VCaP (cell line): Measurements from ENCODE around the gene KIRREL1.

Source experiments
- H3K27ac ChIP-seq: fragments of 450-650 bp; 2 replicates; pipeline ENCODE4 v1.5.1; 2017
- CTCF ChIP-seq: fragments of 450-650 bp; conservative IDR thresholded peaks from 2 replicates; pipeline ENCODE4 v1.5.1; 2017; ENCODE audit warnings: mild to moderate bottlenecking, moderate library complexity

The KIRREL1 gene

GRCh38 chr1:158008630-158009029, 15.2 kb downstream of the KIRREL1 start:
- no peak for TF ChIP-seq CTCF
- H3K27ac ChIP-seq, result no peak overlapping the region

- no peak for TF ChIP-seq CTCF
- no peak overlapping the region for H3K27ac ChIP-seq
Measured at GRCh38 chr1:158011714-158012113, 18.3 kb downstream of the KIRREL1 start.

- no peak overlapping the region for H3K27ac ChIP-seq
- no peak for TF ChIP-seq CTCF
Measured at GRCh38 chr1:158013840-158014730, 20.6 kb downstream of the KIRREL1 start.

GRCh38 chr1:158014731-158015320, 21.4 kb downstream of the KIRREL1 start:
- no peak overlapping the region for H3K27ac ChIP-seq
- no peak for TF ChIP-seq CTCF

GRCh38 chr1:158016651-158017335, 23.3 kb downstream of the KIRREL1 start:
- TF ChIP-seq CTCF, result no peak
- H3K27ac ChIP-seq, result no peak overlapping the region

GRCh38 chr1:158017800-158018595, 24.6 kb downstream of the KIRREL1 start:
- H3K27ac ChIP-seq, result no peak overlapping the region
- TF ChIP-seq CTCF, result no peak
